Measurements from ENCODE around the gene ZBTB45. TPM values are rescaled to one million over a fixed set of nuclear protein-coding genes. Genes with fewer than 3 reads are reported as not detected.
"Not testable (repeated sequence)": the region's sequence is repeated elsewhere in the genome, so short reads cannot be mapped to it uniquely, and the experiment has no call there.

Gene ZBTB45
- total and polyA plus RNA-seq, 3 donors from 2014 or later, result 6.9 to 15.1 (median 14.0) TPM

- no peaks in the 10 kb centered on the region for H3K27me3 ChIP-seq
- TF ChIP-seq POLR2A (IDR thresholded peaks at IDR 0.05) (no peak), CTCF (IDR thresholded peaks at IDR 0.05) (no peak)
- DNase-seq, result no peak
- H3K4me1 ChIP-seq, result peaks cover 16% of the 10 kb centered on the region
- no peak overlapping the region for H3K4me3 ChIP-seq
- intact Hi-C loops (cut with DNase I; ENCODE audit: low total_unique reads), result no loop called here
- no peaks in the 10 kb centered on the region for H3K36me3 ChIP-seq (ENCODE audit: low read depth, missing control alignments)
- 77 to 82% methylated on average over 4 to 8 of the region's 8 CpGs for WGBS, 2 donors
- no peak overlapping the region for H3K27ac ChIP-seq
- H3K9me3 ChIP-seq, result no peaks in the 10 kb centered on the region
Measured at GRCh38 chr19:58497634-58498170, 21.9 kb downstream of the ZBTB45 start.

GRCh38 chr19:58492265-58492664 is 27.3 kb downstream of the ZBTB45 start:
- TF ChIP-seq POLR2A (IDR thresholded peaks at IDR 0.05) (no peak), CTCF (IDR thresholded peaks at IDR 0.05) (no peak)
- 75 to 91% methylated on average over 14 of the region's 14 CpGs for WGBS, 2 donors
- intact Hi-C loops (cut with DNase I; ENCODE audit: low total_unique reads), result no loop called here
- H3K27ac ChIP-seq, result no peak overlapping the region
- no peaks in the 10 kb centered on the region for H3K9me3 ChIP-seq
- no peak overlapping the region for H3K4me3 ChIP-seq
- H3K36me3 ChIP-seq (ENCODE audit: low read depth, missing control alignments), result no peaks in the 10 kb centered on the region
- H3K27me3 ChIP-seq, result no peaks in the 10 kb centered on the region
- DNase-seq, result no peak
- H3K4me1 ChIP-seq, result no peaks in the 10 kb centered on the region

- H3K36me3 ChIP-seq (ENCODE audit: low read depth, missing control alignments), result no peaks in the 10 kb centered on the region
- H3K4me1 ChIP-seq, result no peaks in the 10 kb centered on the region
- no peaks in the 10 kb centered on the region for H3K9me3 ChIP-seq
- intact Hi-C loops (cut with DNase I; ENCODE audit: low total_unique reads), result no loop called here
- WGBS, 2 donors, result 89 to 91% methylated on average over 5 of the region's 5 CpGs
- H3K27ac ChIP-seq, result no peak overlapping the region
- H3K4me3 ChIP-seq, result no peak overlapping the region
- DNase-seq, result no peak
- no peak for TF ChIP-seq CTCF (IDR thresholded peaks at IDR 0.05)
- no peak for TF ChIP-seq POLR2A (IDR thresholded peaks at IDR 0.05)
- H3K27me3 ChIP-seq, result no peaks in the 10 kb centered on the region
Measured at GRCh38 chr19:58491393-58491792, 28.2 kb downstream of the ZBTB45 start.

GRCh38 chr19:58484349-58484748 is 35.3 kb downstream of the ZBTB45 start:
- WGBS, 2 donors, result 95 to 97% methylated on average over 5 of the region's 5 CpGs
- DNase-seq; H3K27ac ChIP-seq; H3K27me3 ChIP-seq; intact Hi-C loops (cut with DNase I; ENCODE audit: low total_unique reads); H3K4me3 ChIP-seq; H3K9me3 ChIP-seq; H3K4me1 ChIP-seq; H3K36me3 ChIP-seq (ENCODE audit: low read depth, missing control alignments): not testable (repeated sequence)

- TF ChIP-seq CTCF (IDR thresholded peaks at IDR 0.05) (no peak), POLR2A (IDR thresholded peaks at IDR 0.05) (no peak)
Measured at GRCh38 chr19:58483776-58484175, 35.8 kb downstream of the ZBTB45 start.

More at GRCh38 chr19:58483776-58484175, 35.8 kb downstream of the ZBTB45 start:
- intact Hi-C loops (cut with DNase I; ENCODE audit: low total_unique reads), result no loop called here
- no peak for DNase-seq
- H3K27me3 ChIP-seq, result no peaks in the 10 kb centered on the region
- whole genome bisulfite sequencing, 2 donors, result 85 to 95% methylated on average over 2 of the region's 2 CpGs
- no peaks in the 10 kb centered on the region for H3K9me3 ChIP-seq
- no peak overlapping the region for H3K27ac ChIP-seq
- no peaks in the 10 kb centered on the region for H3K4me1 ChIP-seq
- H3K4me3 ChIP-seq, result no peak overlapping the region
- H3K36me3 ChIP-seq (ENCODE audit: low read depth, missing control alignments), result no peaks in the 10 kb centered on the region
